ENCODE data around the gene ADAMTS19. TPM values are rescaled to one million over a fixed set of nuclear protein-coding genes. Genes with fewer than 3 reads are reported as not detected.

The ADAMTS19 gene
- total RNA-seq, 1 donor from 2014 or later, result not detected

DNA sequence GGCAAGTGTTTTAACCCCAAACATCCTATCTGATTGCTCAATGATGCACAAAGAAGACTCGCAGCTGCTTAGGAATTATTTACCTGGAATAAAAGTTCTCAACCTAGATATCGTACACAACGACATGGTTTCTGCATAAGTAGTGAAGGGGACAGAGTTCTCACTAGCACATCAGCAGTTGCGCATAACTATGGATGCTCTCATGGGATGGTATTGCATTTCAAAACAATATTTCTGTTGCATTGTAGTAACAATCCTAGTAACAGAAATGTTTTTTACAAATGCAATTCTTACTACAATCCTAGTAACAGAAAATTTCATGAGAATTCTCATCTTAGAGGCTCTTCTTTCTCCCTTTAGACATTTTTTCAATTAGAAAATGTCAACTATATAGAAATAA lies 193.3 kb downstream of the ADAMTS19 start:
- TF ChIP-seq, protein P1, sequence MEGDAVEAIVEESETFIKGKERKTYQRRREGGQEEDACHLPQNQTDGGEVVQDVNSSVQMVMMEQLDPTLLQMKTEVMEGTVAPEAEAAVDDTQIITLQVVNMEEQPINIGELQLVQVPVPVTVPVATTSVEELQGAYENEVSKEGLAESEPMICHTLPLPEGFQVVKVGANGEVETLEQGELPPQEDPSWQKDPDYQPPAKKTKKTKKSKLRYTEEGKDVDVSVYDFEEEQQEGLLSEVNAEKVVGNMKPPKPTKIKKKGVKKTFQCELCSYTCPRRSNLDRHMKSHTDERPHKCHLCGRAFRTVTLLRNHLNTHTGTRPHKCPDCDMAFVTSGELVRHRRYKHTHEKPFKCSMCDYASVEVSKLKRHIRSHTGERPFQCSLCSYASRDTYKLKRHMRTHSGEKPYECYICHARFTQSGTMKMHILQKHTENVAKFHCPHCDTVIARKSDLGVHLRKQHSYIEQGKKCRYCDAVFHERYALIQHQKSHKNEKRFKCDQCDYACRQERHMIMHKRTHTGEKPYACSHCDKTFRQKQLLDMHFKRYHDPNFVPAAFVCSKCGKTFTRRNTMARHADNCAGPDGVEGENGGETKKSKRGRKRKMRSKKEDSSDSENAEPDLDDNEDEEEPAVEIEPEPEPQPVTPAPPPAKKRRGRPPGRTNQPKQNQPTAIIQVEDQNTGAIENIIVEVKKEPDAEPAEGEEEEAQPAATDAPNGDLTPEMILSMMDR (IDR thresholded peaks at IDR 0.05), result no peak

GRCh38 chr5:129656952-129657351 lies 196.9 kb downstream of the ADAMTS19 start:
- intact Hi-C loops (cut with DNase I), result no loop called here
- Histone ChIP-seq H3K4me1 (no peaks in the 10 kb centered on the region), H3K36me3 (no peaks in the 10 kb centered on the region), H3K9me3 (no peaks in the 10 kb centered on the region), H3K4me3 (no peak overlapping the region), H3K27ac (no peak overlapping the region), H3K27me3 (ENCODE audit: low read depth) (no peaks in the 10 kb centered on the region)
- DNase-seq (no peak), ATAC-seq (no peak)
- TF ChIP-seq, protein P1 (IDR thresholded peaks at IDR 0.05), result no peak

More for the DNA sequence above, 193.3 kb downstream of the ADAMTS19 start:
- intact Hi-C loops (cut with DNase I), result no loop called here
- Histone ChIP-seq H3K27ac (no peak overlapping the region), H3K4me3 (no peak overlapping the region), H3K9me3 (no peaks in the 10 kb centered on the region), H3K27me3 (ENCODE audit: low read depth) (no peaks in the 10 kb centered on the region), H3K36me3 (no peaks in the 10 kb centered on the region), H3K4me1 (no peaks in the 10 kb centered on the region)
- DNase-seq (no peak), ATAC-seq (no peak)

- Histone ChIP-seq H3K4me1 (no peaks in the 10 kb centered on the region), H3K36me3 (no peaks in the 10 kb centered on the region), H3K4me3 (no peak overlapping the region), H3K27me3 (ENCODE audit: low read depth) (no peaks in the 10 kb centered on the region), H3K27ac (no peak overlapping the region), H3K9me3 (no peaks in the 10 kb centered on the region)
- intact Hi-C loops (cut with DNase I), result no loop called here
- DNase-seq, result no peak
- TF ChIP-seq, protein P1 (IDR thresholded peaks at IDR 0.05), result no peak
- ATAC-seq, result no peak
Measured at GRCh38 chr5:129658801-129659200, 198.7 kb downstream of the ADAMTS19 start.

GRCh38 chr5:129661366-129662035 lies 201.4 kb downstream of the ADAMTS19 start:
- TF ChIP-seq, protein P1 (IDR thresholded peaks at IDR 0.05), result no peak
- Histone ChIP-seq H3K4me3 (no peak overlapping the region), H3K9me3 (no peaks in the 10 kb centered on the region), H3K36me3 (no peaks in the 10 kb centered on the region), H3K4me1 (no peaks in the 10 kb centered on the region), H3K27ac (no peak overlapping the region), H3K27me3 (ENCODE audit: low read depth) (no peaks in the 10 kb centered on the region)
- DNase-seq, result no peak
- intact Hi-C loops (cut with DNase I), result no loop called here
- no peak for ATAC-seq

DNA sequence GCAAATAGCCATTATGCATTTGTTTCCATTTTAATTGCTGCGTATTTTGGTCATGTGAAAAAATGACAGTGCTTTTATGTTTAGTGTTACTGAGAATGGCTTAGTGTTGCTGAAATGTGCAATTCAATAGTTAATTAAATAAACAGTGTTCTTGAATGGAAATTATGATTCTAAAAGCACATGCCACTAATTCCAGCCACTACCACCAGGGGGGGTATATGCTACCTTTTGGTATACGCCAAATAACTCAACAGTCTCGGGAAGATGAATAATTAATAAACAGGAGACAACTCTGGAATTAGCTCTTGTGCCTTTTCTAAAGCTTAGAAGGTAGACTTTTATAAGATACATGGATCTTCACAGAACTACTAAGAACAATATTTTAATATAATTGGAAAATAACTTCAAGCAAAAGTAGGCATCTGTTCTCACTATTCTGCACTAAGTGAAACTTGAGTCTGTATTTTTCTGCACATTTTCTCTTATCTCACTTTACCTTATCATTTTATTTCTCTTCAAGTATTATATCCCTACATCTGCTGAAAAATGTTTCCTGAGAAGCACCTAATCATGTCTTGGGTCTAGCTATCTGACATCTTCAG lies 204.3 kb downstream of the ADAMTS19 start:
- Histone ChIP-seq H3K4me3 (no peak overlapping the region), H3K9me3 (no peaks in the 10 kb centered on the region), H3K36me3 (no peaks in the 10 kb centered on the region), H3K4me1 (no peaks in the 10 kb centered on the region), H3K27ac (no peak overlapping the region), H3K27me3 (ENCODE audit: low read depth) (no peaks in the 10 kb centered on the region)
- peak in 1 of 2 donors; percentile 29 for ATAC-seq
- TF ChIP-seq, protein P1 (IDR thresholded peaks at IDR 0.05), result peak; percentile 72
- intact Hi-C loops (cut with DNase I), result no loop called here
- no peak for DNase-seq

All from lower lobe of right lung (tissue), 2 donors.